GM12864 (cell line): ENCODE measurements around the gene MAPKAP1.

Experiments
- DNase-seq: peaks from one replicate; pipeline ENCODE4 v3.0.0-alpha.2; 2011; ENCODE audit warnings: low read depth
- H3K4me3 ChIP-seq: 2 replicates; pipeline ENCODE4 v1.5.1; 2011; ENCODE audit warnings: mild to moderate bottlenecking, low read depth, low read length, control low read depth
- CTCF ChIP-seq: IDR thresholded peaks from 2 replicates; pipeline ENCODE4 v1.5.1; 2011; ENCODE audit warnings: low read depth, mild to moderate bottlenecking, moderate library complexity, low read length, control low read depth, inconsistent platforms; ENCODE audit errors: missing control alignments

Gene MAPKAP1

GRCh38 chr9:125396799-125397198, 310.2 kb downstream of the MAPKAP1 start:
- no peak for TF ChIP-seq CTCF
- no peak overlapping the region for H3K4me3 ChIP-seq
- no peak for DNase-seq

GRCh38 chr9:125393426-125393825, 313.6 kb downstream of the MAPKAP1 start:
- H3K4me3 ChIP-seq: no peak overlapping the region
- TF ChIP-seq CTCF: no peak
- no peak for DNase-seq

GRCh38 chr9:125391704-125392103, 315.3 kb downstream of the MAPKAP1 start:
- no peak for TF ChIP-seq CTCF
- DNase-seq: no peak
- no peak overlapping the region for H3K4me3 ChIP-seq

GRCh38 chr9:125388978-125389377, 318.0 kb downstream of the MAPKAP1 start:
- no peak for TF ChIP-seq CTCF

GRCh38 chr9:125387861-125388524, 319.0 kb downstream of the MAPKAP1 start:
- no peak for TF ChIP-seq CTCF
- no peak overlapping the region for H3K4me3 ChIP-seq
- DNase-seq: no peak

More at GRCh38 chr9:125388978-125389377, 318.0 kb downstream of the MAPKAP1 start:
- no peak overlapping the region for H3K4me3 ChIP-seq
- no peak for DNase-seq
